Caco-2 (cell line): ENCODE data around the gene SLC18B1. TPM values are rescaled to one million over a fixed set of nuclear protein-coding genes. Genes with fewer than 3 reads are reported as not detected.

Experiments
- BruUV-seq: library from RNA; stranded (reverse); fragments of 400-500 nt; replicated peaks from 2 replicates; lab custom pipeline; 2021; lab: Mats Ljungman, UMichigan
- CTCF ChIA-PET: fragments of 300-600 bp; sonication (Branson Sonifier 250); formaldehyde crosslinking; loops from one replicate; lab custom pipeline; 2022; ENCODE audit warnings: antibody characterized with exemption; lab: Charles Lee
- POLR2A ChIA-PET: fragments of 300-600 bp; sonication (Branson Sonifier 250); formaldehyde crosslinking; loops from one replicate; lab custom pipeline; 2022; ENCODE audit warnings: antibody characterized with exemption; lab: Charles Lee
- DNase-seq, 2 experiments: peaks; one replicate each; pipeline versions ENCODE4 v3.0.0 to v3.0.0-alpha.2; 2020 to 2022
- H3K27me3 ChIP-seq: replicated peaks from 2 replicates; pipeline ENCODE4 v1.6.0; 2011; ENCODE audit warnings: low read length; ENCODE audit not compliant: control insufficient read depth, insufficient read depth
- H3K36me3 ChIP-seq: 2 replicates; pipeline ENCODE4 v1.5.1; 2011; ENCODE audit warnings: low read length; ENCODE audit not compliant: control insufficient read depth, insufficient read depth
- H3K4me1 ChIP-seq: fragments of 250-450 bp; sonication (Bioruptor Pico); 2 replicates; pipeline ENCODE4 v1.5.1; 2020; ENCODE audit warnings: mild to moderate bottlenecking
- H3K4me3 ChIP-seq: 2 replicates; pipeline ENCODE4 v1.5.1; 2011; ENCODE audit warnings: low read depth, mild to moderate bottlenecking, control low read depth, low read length
- H3K9me3 ChIP-seq: fragments of 250-450 bp; sonication (Bioruptor Pico); 2 replicates; pipeline ENCODE4 v1.5.1; 2020; ENCODE audit warnings: mild to moderate bottlenecking, moderate library complexity
- H3K27ac Mint-ChIP-seq: one replicate; pipeline ENCODE4 v1.8.0; 2022; ENCODE audit warnings: mixed read lengths; ENCODE audit not compliant: unreplicated experiment
- H3K27me3 Mint-ChIP-seq: one replicate; pipeline ENCODE4 v1.8.0; 2022; ENCODE audit warnings: mixed read lengths; ENCODE audit not compliant: insufficient read depth, unreplicated experiment
- H3K36me3 Mint-ChIP-seq: one replicate; pipeline ENCODE4 v1.8.0; 2022; ENCODE audit warnings: mild to moderate bottlenecking, mixed read lengths; ENCODE audit not compliant: insufficient read depth, unreplicated experiment
- H3K4me1 Mint-ChIP-seq: one replicate; pipeline ENCODE4 v1.8.0; 2022; ENCODE audit warnings: low read depth, mixed read lengths; ENCODE audit not compliant: unreplicated experiment
- H3K4me3 Mint-ChIP-seq: one replicate; pipeline ENCODE4 v1.8.0; 2022; ENCODE audit warnings: mild to moderate bottlenecking, moderate library complexity, mixed read lengths; ENCODE audit not compliant: unreplicated experiment
- H3K9me3 Mint-ChIP-seq: one replicate; pipeline ENCODE4 v1.8.0; 2022; ENCODE audit warnings: mixed read lengths; ENCODE audit not compliant: unreplicated experiment
- CTCF ChIP-seq, 2 experiments: fragments of 200-600 bp in 1 of 2; IDR thresholded peaks; 1 replicate in 1 of 2; 2 replicates in 1 of 2; pipeline versions ENCODE4 v1.5.1 to v1.8.0; 2011 to 2022; ENCODE audit warnings: antibody characterized with exemption in 1 of 2, control low read depth in 1 of 2, inconsistent platforms in 1 of 2, low read depth in 1 of 2, low read length in 1 of 2, mild to moderate bottlenecking in 1 of 2, moderate library complexity in 1 of 2; ENCODE audit not compliant: insufficient read depth in 1 of 2, severe bottlenecking in 1 of 2, unreplicated experiment in 1 of 2
- intact Hi-C: fragments of 100-400 bp; cut with micrococcal nuclease; formaldehyde crosslinking; loops from one replicate; pipeline ENCODE4 v1.10.0; 2022; ENCODE audit not compliant: unreplicated experiment
- total RNA-seq: library from RNA; stranded (reverse); gene quantifications from 2 replicates; pipeline ENCODE4 v1.2.3, GENCODE V29; 2022

The SLC18B1 gene
- total RNA-seq, 1 experiment from 2014 or later: 7.8 TPM

GRCh38 chr6:132719736-132720448 lies 78.5 kb downstream of the SLC18B1 start:
- no peak for TF ChIP-seq CTCF (IDR thresholded peaks at IDR 0.05; ENCODE audit: insufficient read depth in 1 of 2, low read depth in 1 of 2, low read length in 1 of 2, severe bottlenecking in 1 of 2, unreplicated experiment in 1 of 2)
- Mint-ChIP-seq H3K9me3 (no peaks in the 10 kb centered on the region), H3K27ac (no peak overlapping the region), H3K27me3 (no peaks in the 10 kb centered on the region), H3K36me3 (no peaks in the 10 kb centered on the region), H3K4me1 (no peaks in the 10 kb centered on the region), H3K4me3 (no peak overlapping the region)
- no TSS peak for BruUV-seq
- CTCF ChIA-PET: interaction anchor here (1.0 kb wide), 1 partner anchor 189 kb away, joined by 4 read pairs; no protein-coding TSS in a partner anchor
- POLR2A ChIA-PET: no interaction called here
- Histone ChIP-seq H3K4me3 (no peak overlapping the region), H3K4me1 (peaks cover 9% of the 10 kb centered on the region), H3K27me3 (no peaks in the 10 kb centered on the region), H3K9me3 (no peaks in the 10 kb centered on the region), H3K36me3 (no peaks in the 10 kb centered on the region)
- DNase-seq: no peak
- intact Hi-C loops: loop anchor here (5.0 kb wide), 2 partner anchors 47 to 123 kb away; no protein-coding TSS in a partner anchor

Other genes with a start within 250 kb of the SLC18B1 start
- not detected in 2 replicates for gene TAAR8, start 246.0 kb downstream of the SLC18B1 start, total RNA-seq
- gene TAAR6, start 228.3 kb downstream of the SLC18B1 start, total RNA-seq: not detected in 2 replicates
- not detected in 2 replicates for gene TAAR5, start 208.9 kb downstream of the SLC18B1 start, total RNA-seq
- not detected in 2 replicates for gene TAAR2, start 174.4 kb downstream of the SLC18B1 start, total RNA-seq
- gene TAAR1, start 139.5 kb downstream of the SLC18B1 start, total RNA-seq: not detected in 2 replicates
- not detected in 2 replicates for gene VNN1, start 84.6 kb downstream of the SLC18B1 start, total RNA-seq
- gene VNN2, start 40.7 kb downstream of the SLC18B1 start, total RNA-seq: not detected in 2 replicates
- gene RPS12, start 15.9 kb upstream of the SLC18B1 start, total RNA-seq: 1,111 and 1,154 TPM in 2 replicates